Measurements from ENCODE around the gene FCGR2B. TPM values are rescaled to one million over a fixed set of nuclear protein-coding genes. Genes with fewer than 3 reads are reported as not detected.
"Not testable (repeated sequence)": the region's sequence is repeated elsewhere in the genome, so short reads cannot be mapped to it uniquely, and the experiment has no call there.

The FCGR2B gene
- total and polyA plus RNA-seq, 2 donors (not counting 3 experiments of a cell fraction or from before 2014, with no cell fraction given), result not detected

GRCh38 chr1:161691846-161692245 is 28.9 kb downstream of the FCGR2B start:
- no TSS peak for BruUV-seq (replicated peaks)
- intact Hi-C loops (cut with micrococcal nuclease), result no loop called here
- no peak overlapping the region for H3K4me3 ChIP-seq (replicated peaks in 1 of 3; ENCODE audit: insufficient read depth in 1 of 3, low read depth in 1 of 3, low read length in 3 of 3)
- CTCF ChIA-PET, result interaction anchor here (1.0 to 1.3 kb wide), 3 partner anchors 10 to 50 kb away, joined by 3 to 4 read pairs (median 3); partner anchors contain the start of gene FCRLA
- no peaks in the 10 kb centered on the region for H3K9me3 ChIP-seq (replicated peaks; ENCODE audit: control insufficient read depth, insufficient read depth, low read length)
- POLR2A ChIA-PET, result no interaction called here
- no peak for TF ChIP-seq FOS (IDR thresholded peaks at IDR 0.05; ENCODE audit: borderline replicate concordance, insufficient read depth, low read length)
- no peak for TF ChIP-seq POLR2AphosphoS5 (IDR thresholded peaks at IDR 0.05; ENCODE audit: insufficient read depth, low read depth, low read length)
- TF ChIP-seq POLR2A (IDR thresholded peaks at IDR 0.05; ENCODE audit: low read depth, low read length), result no peak
- no peak for TF ChIP-seq JUN (IDR thresholded peaks at IDR 0.05; ENCODE audit: borderline replicate concordance, insufficient read depth, insufficient read length, low read depth)
- TF ChIP-seq MAX (IDR thresholded peaks at IDR 0.05; ENCODE audit: insufficient read depth, insufficient read length), result no peak
- no peak for TF ChIP-seq MYC (IDR thresholded peaks at IDR 0.05; ENCODE audit: low read depth, low read length)
- no peak for TF ChIP-seq EZH2 (IDR thresholded peaks at IDR 0.05; ENCODE audit: borderline replicate concordance, low read depth, low read length, severe bottlenecking)
- no peak for TF ChIP-seq CTCF (IDR thresholded peaks at IDR 0.05; ENCODE audit: extremely low read depth in 1 of 2, insufficient read depth in 1 of 2, low read depth in 1 of 2, low read length in 2 of 2)
- no peak for TF ChIP-seq GATA2 (IDR thresholded peaks at IDR 0.05; ENCODE audit: insufficient read depth, insufficient read length, low read depth, low read length)
- H3K27ac ChIP-seq (ENCODE audit: insufficient read depth, low read depth, low read length), result no peak overlapping the region
- H3K9me1 ChIP-seq (replicated peaks; ENCODE audit: control insufficient read depth, extremely low read depth, insufficient read depth, low read length), result no peaks in the 10 kb centered on the region
- dilution Hi-C loops (cut with MboI; ENCODE audit: extremely low pct_ligation_motif_present, low sequenced_read_pairs), result no loop called here
- FAIRE-seq, result no peak
- H4K20me1 ChIP-seq (replicated peaks; ENCODE audit: control insufficient read depth, extremely low read depth, insufficient read depth, low read length), result no peaks in the 10 kb centered on the region
- no peak overlapping the region for H3K4me2 ChIP-seq (ENCODE audit: insufficient read depth, low read length)
- H2AFZ ChIP-seq (ENCODE audit: low read depth, low read length), result no peak overlapping the region
- H3K79me2 ChIP-seq (ENCODE audit: control insufficient read depth, insufficient read depth, low read length), result no peaks in the 10 kb centered on the region
- no peak overlapping the region for H3K9ac ChIP-seq (replicated peaks; ENCODE audit: extremely low read depth, insufficient read depth, low read length)
- no peaks in the 10 kb centered on the region for H3K4me1 ChIP-seq (ENCODE audit: control insufficient read depth, extremely low read depth, insufficient read depth, low read length)
- H3K36me3 ChIP-seq (ENCODE audit: control insufficient read depth in 2 of 2, extremely low read depth in 1 of 2, insufficient read depth in 2 of 2, low read length in 2 of 2), result no peaks in the 10 kb centered on the region
- peaks cover 0 to 3% of the 10 kb centered on the region in 2 experiments for H3K27me3 ChIP-seq (ENCODE audit: control insufficient read depth in 2 of 2, insufficient read depth in 2 of 2, low read length in 2 of 2)
- DNase-seq (ENCODE audit: low read depth, low spot score), result no peak

- H3K4me2 ChIP-seq (ENCODE audit: insufficient read depth, low read length); FAIRE-seq; H3K4me1 ChIP-seq (ENCODE audit: control insufficient read depth, extremely low read depth, insufficient read depth, low read length); H3K36me3 ChIP-seq (ENCODE audit: control insufficient read depth in 2 of 2, extremely low read depth in 1 of 2, insufficient read depth in 2 of 2, low read length in 2 of 2); H3K27ac ChIP-seq (ENCODE audit: insufficient read depth, low read depth, low read length); H3K9me1 ChIP-seq (replicated peaks; ENCODE audit: control insufficient read depth, extremely low read depth, insufficient read depth, low read length); H3K9ac ChIP-seq (replicated peaks; ENCODE audit: extremely low read depth, insufficient read depth, low read length); H3K9me3 ChIP-seq (replicated peaks; ENCODE audit: control insufficient read depth, insufficient read depth, low read length); dilution Hi-C loops (cut with MboI; ENCODE audit: extremely low pct_ligation_motif_present, low sequenced_read_pairs); H3K4me3 ChIP-seq (replicated peaks in 1 of 3; ENCODE audit: insufficient read depth in 1 of 3, low read depth in 1 of 3, low read length in 3 of 3); H4K20me1 ChIP-seq (replicated peaks; ENCODE audit: control insufficient read depth, extremely low read depth, insufficient read depth, low read length); intact Hi-C loops (cut with micrococcal nuclease); H3K27me3 ChIP-seq (ENCODE audit: control insufficient read depth in 2 of 2, insufficient read depth in 2 of 2, low read length in 2 of 2); CTCF ChIA-PET; BruUV-seq (replicated peaks); H3K79me2 ChIP-seq (ENCODE audit: control insufficient read depth, insufficient read depth, low read length); DNase-seq (ENCODE audit: low read depth, low spot score); POLR2A ChIA-PET; H2AFZ ChIP-seq (ENCODE audit: low read depth, low read length): not testable (repeated sequence)
Measured at GRCh38 chr1:161693020-161693712, 30.2 kb downstream of the FCGR2B start.

- POLR2A ChIA-PET; H3K4me2 ChIP-seq (ENCODE audit: insufficient read depth, low read length); H3K36me3 ChIP-seq (ENCODE audit: control insufficient read depth in 2 of 2, extremely low read depth in 1 of 2, insufficient read depth in 2 of 2, low read length in 2 of 2); FAIRE-seq; CTCF ChIA-PET; H3K9ac ChIP-seq (replicated peaks; ENCODE audit: extremely low read depth, insufficient read depth, low read length); dilution Hi-C loops (cut with MboI; ENCODE audit: extremely low pct_ligation_motif_present, low sequenced_read_pairs); H3K9me1 ChIP-seq (replicated peaks; ENCODE audit: control insufficient read depth, extremely low read depth, insufficient read depth, low read length); H3K79me2 ChIP-seq (ENCODE audit: control insufficient read depth, insufficient read depth, low read length); H2AFZ ChIP-seq (ENCODE audit: low read depth, low read length); H3K27me3 ChIP-seq (ENCODE audit: control insufficient read depth in 2 of 2, insufficient read depth in 2 of 2, low read length in 2 of 2); H3K27ac ChIP-seq (ENCODE audit: insufficient read depth, low read depth, low read length); DNase-seq (ENCODE audit: low read depth, low spot score); H3K9me3 ChIP-seq (replicated peaks; ENCODE audit: control insufficient read depth, insufficient read depth, low read length); H3K4me1 ChIP-seq (ENCODE audit: control insufficient read depth, extremely low read depth, insufficient read depth, low read length); intact Hi-C loops (cut with micrococcal nuclease); BruUV-seq (replicated peaks); H3K4me3 ChIP-seq (replicated peaks in 1 of 3; ENCODE audit: insufficient read depth in 1 of 3, low read depth in 1 of 3, low read length in 3 of 3); H4K20me1 ChIP-seq (replicated peaks; ENCODE audit: control insufficient read depth, extremely low read depth, insufficient read depth, low read length): not testable (repeated sequence)
Measured at GRCh38 chr1:161698302-161698701, 35.4 kb downstream of the FCGR2B start.

All from endothelial cell of umbilical vein (primary cell).